ENCODE measurements around the gene TRABD.

DNA sequence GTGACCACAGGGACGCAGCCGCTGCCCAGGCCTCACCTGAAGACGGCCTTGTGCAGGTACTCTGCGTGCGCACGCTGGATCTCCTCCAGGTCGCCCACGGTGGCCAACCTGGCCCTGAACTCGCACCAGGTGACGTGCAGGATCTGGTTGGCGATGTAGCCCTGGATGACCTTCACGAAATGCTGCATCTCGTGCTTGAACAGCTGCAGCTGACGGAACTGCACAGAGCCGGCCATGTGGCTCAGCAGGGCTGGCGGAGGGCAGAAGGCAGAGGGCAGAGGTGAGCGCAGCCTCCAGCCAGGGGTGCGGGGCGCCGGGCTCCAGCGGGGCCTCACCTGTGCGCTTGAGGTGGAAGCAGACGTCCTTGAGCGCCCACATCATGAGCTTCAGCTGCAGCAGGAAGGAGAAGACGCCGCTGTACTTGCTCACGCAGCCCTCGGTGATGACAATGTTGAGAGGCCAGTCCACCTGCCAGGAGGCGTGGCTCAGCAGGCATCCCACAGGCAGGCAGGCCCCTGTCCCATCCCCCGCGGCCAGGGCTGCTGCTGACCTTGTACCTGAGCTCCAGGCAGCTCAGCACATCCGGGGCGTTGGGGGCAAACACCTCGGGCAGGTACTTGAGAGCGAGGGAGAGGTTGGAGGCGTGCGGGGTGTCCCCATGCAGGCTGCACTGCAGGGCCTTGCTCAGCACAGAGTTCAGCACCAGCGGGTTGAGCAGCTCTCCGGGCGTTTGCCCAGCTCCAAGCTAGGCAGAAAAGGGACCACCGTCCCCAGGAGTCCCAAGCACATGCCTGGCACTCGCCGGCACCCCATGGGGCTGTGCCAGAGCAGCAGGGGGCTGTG, 32.7 kb downstream of the TRABD start:
- TF ChIP-seq EZH2phosphoT487 (IDR thresholded peaks at IDR 0.05; ENCODE audit: borderline replicate concordance): no peak
- TF ChIP-seq, protein P1, sequence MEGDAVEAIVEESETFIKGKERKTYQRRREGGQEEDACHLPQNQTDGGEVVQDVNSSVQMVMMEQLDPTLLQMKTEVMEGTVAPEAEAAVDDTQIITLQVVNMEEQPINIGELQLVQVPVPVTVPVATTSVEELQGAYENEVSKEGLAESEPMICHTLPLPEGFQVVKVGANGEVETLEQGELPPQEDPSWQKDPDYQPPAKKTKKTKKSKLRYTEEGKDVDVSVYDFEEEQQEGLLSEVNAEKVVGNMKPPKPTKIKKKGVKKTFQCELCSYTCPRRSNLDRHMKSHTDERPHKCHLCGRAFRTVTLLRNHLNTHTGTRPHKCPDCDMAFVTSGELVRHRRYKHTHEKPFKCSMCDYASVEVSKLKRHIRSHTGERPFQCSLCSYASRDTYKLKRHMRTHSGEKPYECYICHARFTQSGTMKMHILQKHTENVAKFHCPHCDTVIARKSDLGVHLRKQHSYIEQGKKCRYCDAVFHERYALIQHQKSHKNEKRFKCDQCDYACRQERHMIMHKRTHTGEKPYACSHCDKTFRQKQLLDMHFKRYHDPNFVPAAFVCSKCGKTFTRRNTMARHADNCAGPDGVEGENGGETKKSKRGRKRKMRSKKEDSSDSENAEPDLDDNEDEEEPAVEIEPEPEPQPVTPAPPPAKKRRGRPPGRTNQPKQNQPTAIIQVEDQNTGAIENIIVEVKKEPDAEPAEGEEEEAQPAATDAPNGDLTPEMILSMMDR (conservative IDR thresholded peaks at IDR 0.05; ENCODE audit: low read length): no peak

Data from Loucy (cell line).